Activated CD8-positive, alpha-beta memory T cell treated with anti-CD3 and anti-CD28 coated beads for 24 hours (primary cell): ENCODE results near the gene SEC16B.

Experiments
- DNase-seq: peaks from one replicate; pipeline ENCODE4 v3.0.0-alpha.2; 2020

SEC16B gene

GRCh38 chr1:177897998-177898654, 71.7 kb downstream of the SEC16B start:
- no peak for DNase-seq

- DNase-seq = no peak
Measured at GRCh38 chr1:177897281-177897997, 72.4 kb downstream of the SEC16B start.
